ENCODE data around the gene AP1M1. TPM values are rescaled to one million over a fixed set of nuclear protein-coding genes. Genes with fewer than 3 reads are reported as not detected.

AP1M1 gene
- total and polyA plus RNA-seq, 2 of the 4 experiments (the other 2 are of a cell fraction), result 85.1 to 99.1 TPM

DNA sequence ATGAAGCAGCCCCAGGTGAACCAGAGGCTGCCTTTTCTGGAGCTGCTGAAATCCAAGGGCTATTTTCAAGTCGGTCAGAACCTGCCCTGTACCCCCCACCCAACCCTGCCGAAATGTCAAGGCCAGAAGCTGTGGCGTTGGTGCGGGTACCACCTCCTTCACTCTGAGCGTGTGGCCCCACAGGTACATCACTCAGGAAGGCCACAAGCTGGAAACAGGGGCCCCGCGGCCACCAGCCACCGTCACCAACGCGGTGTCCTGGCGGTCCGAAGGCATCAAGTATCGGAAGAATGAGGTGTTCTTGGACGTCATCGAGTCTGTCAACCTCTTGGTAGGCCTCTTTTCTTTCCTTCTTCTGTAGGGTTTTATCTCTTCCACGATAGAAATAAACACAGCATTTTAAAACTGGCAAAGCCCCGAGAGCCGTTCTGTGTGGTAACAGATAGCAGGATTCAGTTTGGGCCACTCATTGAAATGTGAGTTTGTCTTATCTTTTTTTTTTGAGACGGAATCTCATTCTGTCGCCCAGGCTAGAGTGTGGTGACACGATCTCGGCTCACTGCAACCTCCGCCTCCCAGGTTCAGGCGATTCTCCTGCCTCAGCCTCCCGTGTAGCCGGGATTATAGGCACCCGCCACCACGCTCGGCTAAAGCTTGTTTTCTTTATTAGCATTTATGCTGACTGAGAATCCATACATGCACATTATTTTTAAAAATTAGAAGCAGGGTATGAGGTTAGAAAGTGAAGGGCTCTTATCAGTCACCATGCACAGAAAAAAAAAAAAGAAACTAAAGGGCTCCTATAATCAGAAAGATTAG, 11.3 kb downstream of the AP1M1 start:
- Histone ChIP-seq H3K79me1 (ENCODE audit: low read depth in 1 of 2, low read length in 2 of 2) (peaks cover 38 to 55% of the 10 kb centered on the region in 2 experiments), H3K4ac (ENCODE audit: low read depth, low read length) (no peak overlapping the region), H4K8ac (ENCODE audit: low read depth in 2 of 2, low read length in 2 of 2) (no peak overlapping the region), H3K4me3 (ENCODE audit: insufficient read depth, low read depth, low read length) (no peak overlapping the region), H4K91ac (ENCODE audit: insufficient read depth, low read depth, low read length) (no peak overlapping the region), H3K9ac (ENCODE audit: low read depth, low read length) (no peak overlapping the region), H2AK5ac (ENCODE audit: low read depth, low read length) (no peak overlapping the region), H3K4me1 (ENCODE audit: control insufficient read depth, insufficient read depth, low read length) (no peaks in the 10 kb centered on the region), H2AK9ac (replicated peaks; ENCODE audit: low read depth, low read length, poor library complexity) (no peak overlapping the region), H4K5ac (ENCODE audit: low read depth, low read length) (no peak overlapping the region), H3K9me1 (ENCODE audit: insufficient read depth, low read length) (no peaks in the 10 kb centered on the region), H3K4me2 (ENCODE audit: low read depth, low read length) (no peak overlapping the region), H3K27me3 (ENCODE audit: control insufficient read depth, insufficient read depth, low read length) (no peaks in the 10 kb centered on the region), H3K9me3 (ENCODE audit: control insufficient read depth, insufficient read depth, low read length) (no peaks in the 10 kb centered on the region), H4K20me1 (ENCODE audit: insufficient read depth, low read length) (peaks cover 14% of the 10 kb centered on the region), H3K23ac (ENCODE audit: low read depth, low read length) (no peak overlapping the region), H2BK120ac (ENCODE audit: low read depth, low read length) (no peak overlapping the region), H2BK15ac (ENCODE audit: low read depth, low read length) (no peak overlapping the region), H2BK5ac (ENCODE audit: low read depth, low read length, poor library complexity, severe bottlenecking) (no peak overlapping the region), H3K14ac (replicated peaks; ENCODE audit: low read depth, low read length) (no peak overlapping the region), H3K56ac (ENCODE audit: extremely low read depth, insufficient read depth, low read length) (no peak overlapping the region), H2AFZ (replicated peaks; ENCODE audit: low read length, poor library complexity) (no peak overlapping the region), H2BK20ac (ENCODE audit: low read depth, low read length) (no peak overlapping the region), H3K36me3 (ENCODE audit: control insufficient read depth, insufficient read depth, low read length) (peaks cover 57% of the 10 kb centered on the region), H3K18ac (ENCODE audit: low read depth, low read length) (no peak overlapping the region), H3K27ac (ENCODE audit: insufficient read depth, low read length) (no peak overlapping the region)
- intact Hi-C loops (cut with micrococcal nuclease) (no loop called here), dilution Hi-C loops (cut with HindIII; ENCODE audit: low sequenced_read_pairs, unreplicated experiment) (no loop called here), in situ Hi-C loops (cut with MboI; ENCODE audit: low sequenced_read_pairs) (no loop called here)
- ChIA-PET CTCF (no interaction called here), POLR2A (ENCODE audit: unreplicated experiment) (no interaction called here)
- no peak for DNase-seq
- no TSS peak for BruUV-seq (replicated peaks)
- 100% methylated on average over 7 of the region's 29 CpGs; no CpG with 5 or more reads in 1 of the 2 experiments for WGBS, 2 experiments (ENCODE audit: extremely low coverage in 2 of 2, insufficient read length in 1 of 2)
- TF ChIP-seq RAD21 (IDR thresholded peaks at IDR 0.05; ENCODE audit: low read length) (no peak), CHD1 (IDR thresholded peaks at IDR 0.05; ENCODE audit: low read depth, low read length) (no peak), SMC3 (IDR thresholded peaks at IDR 0.05; ENCODE audit: low read depth, low read length) (no peak), MXI1 (IDR thresholded peaks at IDR 0.05; ENCODE audit: borderline replicate concordance, low read depth, low read length) (no peak), ELK1 (IDR thresholded peaks at IDR 0.05; ENCODE audit: borderline replicate concordance, low read depth, low read length) (no peak), USF2 (IDR thresholded peaks at IDR 0.05; ENCODE audit: low read depth, low read length) (no peak), RCOR1 (IDR thresholded peaks at IDR 0.05; ENCODE audit: insufficient replicate concordance, low read length) (no peak), NFE2L2 (IDR thresholded peaks at IDR 0.05; ENCODE audit: low read depth, low read length) (no peak), POLR2A (IDR thresholded peaks at IDR 0.05; ENCODE audit: low read depth, low read length) (no peak), BHLHE40 (IDR thresholded peaks at IDR 0.05; ENCODE audit: low read depth, low read length) (no peak), MAZ (IDR thresholded peaks at IDR 0.05; ENCODE audit: borderline replicate concordance, low read depth, low read length) (no peak)
- TF ChIP-seq, protein P1, sequence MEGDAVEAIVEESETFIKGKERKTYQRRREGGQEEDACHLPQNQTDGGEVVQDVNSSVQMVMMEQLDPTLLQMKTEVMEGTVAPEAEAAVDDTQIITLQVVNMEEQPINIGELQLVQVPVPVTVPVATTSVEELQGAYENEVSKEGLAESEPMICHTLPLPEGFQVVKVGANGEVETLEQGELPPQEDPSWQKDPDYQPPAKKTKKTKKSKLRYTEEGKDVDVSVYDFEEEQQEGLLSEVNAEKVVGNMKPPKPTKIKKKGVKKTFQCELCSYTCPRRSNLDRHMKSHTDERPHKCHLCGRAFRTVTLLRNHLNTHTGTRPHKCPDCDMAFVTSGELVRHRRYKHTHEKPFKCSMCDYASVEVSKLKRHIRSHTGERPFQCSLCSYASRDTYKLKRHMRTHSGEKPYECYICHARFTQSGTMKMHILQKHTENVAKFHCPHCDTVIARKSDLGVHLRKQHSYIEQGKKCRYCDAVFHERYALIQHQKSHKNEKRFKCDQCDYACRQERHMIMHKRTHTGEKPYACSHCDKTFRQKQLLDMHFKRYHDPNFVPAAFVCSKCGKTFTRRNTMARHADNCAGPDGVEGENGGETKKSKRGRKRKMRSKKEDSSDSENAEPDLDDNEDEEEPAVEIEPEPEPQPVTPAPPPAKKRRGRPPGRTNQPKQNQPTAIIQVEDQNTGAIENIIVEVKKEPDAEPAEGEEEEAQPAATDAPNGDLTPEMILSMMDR (conservative IDR thresholded peaks at IDR 0.05; ENCODE audit: low read depth, low read length), result no peak
- ATAC-seq (ENCODE audit: low read depth), result no peak

Data from IMR-90 (cell line).